ENCODE data around the gene CTNNA3. TPM values are rescaled to one million over a fixed set of nuclear protein-coding genes. Genes with fewer than 3 reads are reported as not detected.

CTNNA3 gene
- total and polyA plus RNA-seq, 2 donors (not counting 3 experiments of a cell fraction or from before 2014, with no cell fraction given), result not detected

DNA sequence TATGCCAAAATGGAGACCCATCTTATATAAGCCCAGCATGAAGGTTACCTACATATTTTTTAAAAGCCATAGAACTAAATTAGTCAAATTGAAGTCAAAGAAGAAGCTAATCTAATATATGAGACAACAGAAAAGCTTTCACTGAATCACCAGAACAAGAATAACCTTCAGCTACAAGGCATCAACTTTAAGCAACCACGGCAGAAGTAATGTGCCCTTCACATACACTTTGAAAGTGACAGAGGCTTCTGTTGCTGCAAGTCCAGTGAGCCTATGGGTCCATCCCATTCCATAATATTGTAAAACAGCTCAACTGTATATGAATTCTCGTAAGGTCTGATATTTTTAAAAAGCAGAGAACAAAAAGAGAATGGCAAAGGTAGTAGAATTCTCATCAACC lies 36.5 kb downstream of the CTNNA3 start:
- CTCF ChIA-PET, result interaction anchor here (1.2 kb wide), 2 partner anchors 9 to 120 kb away, joined by 4 to 5 read pairs; no protein-coding TSS in a partner anchor

GRCh38 chr10:67657775-67658174 lies 38.2 kb downstream of the CTNNA3 start:
- no peaks in the 10 kb centered on the region for H3K36me3 ChIP-seq (ENCODE audit: control insufficient read depth in 2 of 2, extremely low read depth in 1 of 2, insufficient read depth in 2 of 2, low read length in 2 of 2)
- DNase-seq (ENCODE audit: low read depth, low spot score) (no peak), FAIRE-seq (no peak)
- no peak overlapping the region for H2AFZ ChIP-seq (ENCODE audit: low read depth, low read length)
- intact Hi-C loops (cut with micrococcal nuclease) (no loop called here), dilution Hi-C loops (cut with MboI; ENCODE audit: extremely low pct_ligation_motif_present, low sequenced_read_pairs) (no loop called here)
- no peaks in the 10 kb centered on the region for H3K9me1 ChIP-seq (replicated peaks; ENCODE audit: control insufficient read depth, extremely low read depth, insufficient read depth, low read length)
- BruUV-seq (replicated peaks), result no TSS peak
- no peak overlapping the region for H3K9ac ChIP-seq (replicated peaks; ENCODE audit: extremely low read depth, insufficient read depth, low read length)
- TF ChIP-seq MYC (IDR thresholded peaks at IDR 0.05; ENCODE audit: low read depth, low read length) (no peak), JUN (IDR thresholded peaks at IDR 0.05; ENCODE audit: borderline replicate concordance, insufficient read depth, insufficient read length, low read depth) (no peak), CTCF (IDR thresholded peaks at IDR 0.05; ENCODE audit: extremely low read depth in 1 of 2, insufficient read depth in 1 of 2, low read depth in 1 of 2, low read length in 2 of 2) (no peak), GATA2 (IDR thresholded peaks at IDR 0.05; ENCODE audit: insufficient read depth, insufficient read length, low read depth, low read length) (no peak), MAX (IDR thresholded peaks at IDR 0.05; ENCODE audit: insufficient read depth, insufficient read length) (no peak), FOS (IDR thresholded peaks at IDR 0.05; ENCODE audit: borderline replicate concordance, insufficient read depth, low read length) (no peak), POLR2AphosphoS5 (IDR thresholded peaks at IDR 0.05; ENCODE audit: insufficient read depth, low read depth, low read length) (no peak), POLR2A (IDR thresholded peaks at IDR 0.05; ENCODE audit: low read depth, low read length) (no peak), EZH2 (IDR thresholded peaks at IDR 0.05; ENCODE audit: borderline replicate concordance, low read depth, low read length, severe bottlenecking) (no peak)
- no peaks in the 10 kb centered on the region for H4K20me1 ChIP-seq (replicated peaks; ENCODE audit: control insufficient read depth, extremely low read depth, insufficient read depth, low read length)
- peaks cover 0 to 6% of the 10 kb centered on the region in 2 experiments for H3K27me3 ChIP-seq (ENCODE audit: control insufficient read depth in 2 of 2, insufficient read depth in 2 of 2, low read length in 2 of 2)
- H3K27ac ChIP-seq (ENCODE audit: insufficient read depth, low read depth, low read length), result no peak overlapping the region
- ChIA-PET CTCF (no interaction called here), POLR2A (no interaction called here)
- no peaks in the 10 kb centered on the region for H3K79me2 ChIP-seq (ENCODE audit: control insufficient read depth, insufficient read depth, low read length)
- H3K9me3 ChIP-seq (replicated peaks; ENCODE audit: control insufficient read depth, insufficient read depth, low read length), result no peaks in the 10 kb centered on the region
- H3K4me1 ChIP-seq (ENCODE audit: control insufficient read depth, extremely low read depth, insufficient read depth, low read length), result no peaks in the 10 kb centered on the region
- H3K4me2 ChIP-seq (ENCODE audit: insufficient read depth, low read length), result no peak overlapping the region
- H3K4me3 ChIP-seq (replicated peaks in 1 of 3; ENCODE audit: insufficient read depth in 1 of 3, low read depth in 1 of 3, low read length in 3 of 3), result no peak overlapping the region

More for the DNA sequence above, 36.5 kb downstream of the CTNNA3 start:
- peaks cover 0 to 6% of the 10 kb centered on the region in 2 experiments for H3K27me3 ChIP-seq (ENCODE audit: control insufficient read depth in 2 of 2, insufficient read depth in 2 of 2, low read length in 2 of 2)
- no peak overlapping the region for H2AFZ ChIP-seq (ENCODE audit: low read depth, low read length)
- no peaks in the 10 kb centered on the region for H4K20me1 ChIP-seq (replicated peaks; ENCODE audit: control insufficient read depth, extremely low read depth, insufficient read depth, low read length)
- DNase-seq (ENCODE audit: low read depth, low spot score), result no peak
- FAIRE-seq, result no peak
- intact Hi-C loops (cut with micrococcal nuclease) (no loop called here), dilution Hi-C loops (cut with MboI; ENCODE audit: extremely low pct_ligation_motif_present, low sequenced_read_pairs) (no loop called here)
- H3K27ac ChIP-seq (ENCODE audit: insufficient read depth, low read depth, low read length), result no peak overlapping the region
- H3K9ac ChIP-seq (replicated peaks; ENCODE audit: extremely low read depth, insufficient read depth, low read length), result no peak overlapping the region
- H3K4me2 ChIP-seq (ENCODE audit: insufficient read depth, low read length), result no peak overlapping the region
- H3K4me3 ChIP-seq (replicated peaks in 1 of 3; ENCODE audit: insufficient read depth in 1 of 3, low read depth in 1 of 3, low read length in 3 of 3), result no peak overlapping the region
- no peaks in the 10 kb centered on the region for H3K4me1 ChIP-seq (ENCODE audit: control insufficient read depth, extremely low read depth, insufficient read depth, low read length)
- H3K9me1 ChIP-seq (replicated peaks; ENCODE audit: control insufficient read depth, extremely low read depth, insufficient read depth, low read length), result no peaks in the 10 kb centered on the region
- no peak for TF ChIP-seq JUN (IDR thresholded peaks at IDR 0.05; ENCODE audit: borderline replicate concordance, insufficient read depth, insufficient read length, low read depth)
- no peak for TF ChIP-seq GATA2 (IDR thresholded peaks at IDR 0.05; ENCODE audit: insufficient read depth, insufficient read length, low read depth, low read length)
- no peaks in the 10 kb centered on the region for H3K36me3 ChIP-seq (ENCODE audit: control insufficient read depth in 2 of 2, extremely low read depth in 1 of 2, insufficient read depth in 2 of 2, low read length in 2 of 2)
- H3K9me3 ChIP-seq (replicated peaks; ENCODE audit: control insufficient read depth, insufficient read depth, low read length), result no peaks in the 10 kb centered on the region
- no peaks in the 10 kb centered on the region for H3K79me2 ChIP-seq (ENCODE audit: control insufficient read depth, insufficient read depth, low read length)
- POLR2A ChIA-PET, result no interaction called here
- no TSS peak for BruUV-seq (replicated peaks)
